ENCODE measurements around the gene OBSCN. TPM values are rescaled to one million over a fixed set of nuclear protein-coding genes. Genes with fewer than 3 reads are reported as not detected.

OBSCN gene
- total and polyA plus RNA-seq, 2 donors (not counting 3 experiments of a cell fraction or from before 2014, with no cell fraction given), result 1.5 to 2.9 TPM

- no peaks in the 10 kb centered on the region for H3K4me1 ChIP-seq (ENCODE audit: control insufficient read depth, extremely low read depth, insufficient read depth, low read length)
- H3K9me3 ChIP-seq (replicated peaks; ENCODE audit: control insufficient read depth, insufficient read depth, low read length), result no peaks in the 10 kb centered on the region
- intact Hi-C loops (cut with micrococcal nuclease) (no loop called here), dilution Hi-C loops (cut with MboI; ENCODE audit: extremely low pct_ligation_motif_present, low sequenced_read_pairs) (loop anchor here (10.0 kb wide), 1 partner anchor 58 kb away; no protein-coding TSS in a partner anchor)
- H3K9ac ChIP-seq (replicated peaks; ENCODE audit: extremely low read depth, insufficient read depth, low read length), result no peak overlapping the region
- FAIRE-seq, result no peak
- BruUV-seq (replicated peaks), result no TSS peak
- no peak overlapping the region for H3K4me3 ChIP-seq (replicated peaks in 1 of 3; ENCODE audit: insufficient read depth in 1 of 3, low read depth in 1 of 3, low read length in 3 of 3)
- no peak overlapping the region for H3K4me2 ChIP-seq (ENCODE audit: insufficient read depth, low read length)
- H3K27me3 ChIP-seq (ENCODE audit: control insufficient read depth in 2 of 2, insufficient read depth in 2 of 2, low read length in 2 of 2), result no peaks in the 10 kb centered on the region
- no peak for DNase-seq (ENCODE audit: low read depth, low spot score)
- ChIA-PET CTCF (no interaction called here), POLR2A (no interaction called here)
- TF ChIP-seq GATA2 (IDR thresholded peaks at IDR 0.05; ENCODE audit: insufficient read depth, insufficient read length, low read depth, low read length) (no peak), MAX (IDR thresholded peaks at IDR 0.05; ENCODE audit: insufficient read depth, insufficient read length) (no peak), JUN (IDR thresholded peaks at IDR 0.05; ENCODE audit: borderline replicate concordance, insufficient read depth, insufficient read length, low read depth) (no peak), MYC (IDR thresholded peaks at IDR 0.05; ENCODE audit: low read depth, low read length) (no peak)
- H3K27ac ChIP-seq (ENCODE audit: insufficient read depth, low read depth, low read length), result no peak overlapping the region
- H3K9me1 ChIP-seq (replicated peaks; ENCODE audit: control insufficient read depth, extremely low read depth, insufficient read depth, low read length), result no peaks in the 10 kb centered on the region
- H4K20me1 ChIP-seq (replicated peaks; ENCODE audit: control insufficient read depth, extremely low read depth, insufficient read depth, low read length), result no peaks in the 10 kb centered on the region
- H3K36me3 ChIP-seq (ENCODE audit: control insufficient read depth in 2 of 2, extremely low read depth in 1 of 2, insufficient read depth in 2 of 2, low read length in 2 of 2), result no peaks in the 10 kb centered on the region
- H3K79me2 ChIP-seq (ENCODE audit: control insufficient read depth, insufficient read depth, low read length), result no peaks in the 10 kb centered on the region
- no peak overlapping the region for H2AFZ ChIP-seq (ENCODE audit: low read depth, low read length)
These were observed 25.4 kb upstream of the OBSCN start for GRCh38 chr1:228182296-228183030.

- FAIRE-seq (no peak), DNase-seq (ENCODE audit: low read depth, low spot score) (no peak)
- no peaks in the 10 kb centered on the region for H3K4me1 ChIP-seq (ENCODE audit: control insufficient read depth, extremely low read depth, insufficient read depth, low read length)
- H3K79me2 ChIP-seq (ENCODE audit: control insufficient read depth, insufficient read depth, low read length), result no peaks in the 10 kb centered on the region
- dilution Hi-C loops (cut with MboI; ENCODE audit: extremely low pct_ligation_motif_present, low sequenced_read_pairs), result loop anchor here (10.0 kb wide), 1 partner anchor 59 kb away; no protein-coding TSS in a partner anchor
- CTCF ChIA-PET, result no interaction called here
- no peak overlapping the region for H3K27ac ChIP-seq (ENCODE audit: insufficient read depth, low read depth, low read length)
- no peak overlapping the region for H2AFZ ChIP-seq (ENCODE audit: low read depth, low read length)
- BruUV-seq (replicated peaks), result no TSS peak
- POLR2A ChIA-PET, result no interaction called here
- intact Hi-C loops (cut with micrococcal nuclease), result no loop called here
- TF ChIP-seq FOS (IDR thresholded peaks at IDR 0.05; ENCODE audit: borderline replicate concordance, insufficient read depth, low read length) (no peak), GATA2 (IDR thresholded peaks at IDR 0.05; ENCODE audit: insufficient read depth, insufficient read length, low read depth, low read length) (no peak), MYC (IDR thresholded peaks at IDR 0.05; ENCODE audit: low read depth, low read length) (no peak), POLR2AphosphoS5 (IDR thresholded peaks at IDR 0.05; ENCODE audit: insufficient read depth, low read depth, low read length) (no peak), JUN (IDR thresholded peaks at IDR 0.05; ENCODE audit: borderline replicate concordance, insufficient read depth, insufficient read length, low read depth) (no peak), CTCF (IDR thresholded peaks at IDR 0.05; ENCODE audit: extremely low read depth in 1 of 2, insufficient read depth in 1 of 2, low read depth in 1 of 2, low read length in 2 of 2) (no peak), MAX (IDR thresholded peaks at IDR 0.05; ENCODE audit: insufficient read depth, insufficient read length) (no peak), POLR2A (IDR thresholded peaks at IDR 0.05; ENCODE audit: low read depth, low read length) (no peak), EZH2 (IDR thresholded peaks at IDR 0.05; ENCODE audit: borderline replicate concordance, low read depth, low read length, severe bottlenecking) (no peak)
- H4K20me1 ChIP-seq (replicated peaks; ENCODE audit: control insufficient read depth, extremely low read depth, insufficient read depth, low read length), result no peaks in the 10 kb centered on the region
- H3K4me2 ChIP-seq (ENCODE audit: insufficient read depth, low read length), result no peak overlapping the region
- no peaks in the 10 kb centered on the region for H3K9me3 ChIP-seq (replicated peaks; ENCODE audit: control insufficient read depth, insufficient read depth, low read length)
- H3K36me3 ChIP-seq (ENCODE audit: control insufficient read depth in 2 of 2, extremely low read depth in 1 of 2, insufficient read depth in 2 of 2, low read length in 2 of 2), result no peaks in the 10 kb centered on the region
- H3K9ac ChIP-seq (replicated peaks; ENCODE audit: extremely low read depth, insufficient read depth, low read length), result no peak overlapping the region
- no peak overlapping the region for H3K4me3 ChIP-seq (replicated peaks in 1 of 3; ENCODE audit: insufficient read depth in 1 of 3, low read depth in 1 of 3, low read length in 3 of 3)
- no peaks in the 10 kb centered on the region for H3K9me1 ChIP-seq (replicated peaks; ENCODE audit: control insufficient read depth, extremely low read depth, insufficient read depth, low read length)
- no peaks in the 10 kb centered on the region for H3K27me3 ChIP-seq (ENCODE audit: control insufficient read depth in 2 of 2, insufficient read depth in 2 of 2, low read length in 2 of 2)
These were observed 23.7 kb upstream of the OBSCN start for GRCh38 chr1:228184152-228184551.
